Testis (tissue), 3 donors: Measurements from ENCODE around the gene PAK6. TPM values are rescaled to one million over a fixed set of nuclear protein-coding genes. Genes with fewer than 3 reads are reported as not detected.
A peak's percentile ranks its signal among the peaks of the same experiment; 100 is the strongest.

ENCODE experiments used
- DNase-seq: peaks from one replicate; pipeline ENCODE4 v3.0.0-alpha.2; 2019
- H3K27ac ChIP-seq, 2 donors: fragments of 200-600 bp; sonication (generic); one replicate each; pipeline ENCODE4 v1.5.1; 2019
- H3K27me3 ChIP-seq: fragments of 200-600 bp; sonication (generic); one replicate; pipeline ENCODE4 v1.5.1; 2019
- H3K36me3 ChIP-seq: fragments of 200-600 bp; sonication (generic); one replicate; pipeline ENCODE4 v1.5.1; 2017; ENCODE audit warnings: low read depth; ENCODE audit errors: missing control alignments
- H3K4me1 ChIP-seq: fragments of 200-600 bp; sonication (generic); one replicate; pipeline ENCODE4 v1.5.1; 2019
- H3K4me3 ChIP-seq, 2 donors: fragments of 200-600 bp; sonication (generic); one replicate each; pipeline ENCODE4 v1.5.1; 2017 to 2019
- H3K9me3 ChIP-seq: fragments of 200-600 bp; sonication (generic); one replicate; pipeline ENCODE4 v1.5.1; 2017
- POLR2A ChIP-seq: fragments of 450-650 bp; IDR thresholded peaks from one replicate; pipeline ENCODE4 v1.6.1; 2017; ENCODE audit warnings: antibody characterized with exemption, mild to moderate bottlenecking, moderate library complexity
- WGBS, 2 donors: methylation state at CpG; one replicate each; pipeline ENCODE4 v1.1.5; 2018; 5-methylcytosine and 5-hydroxymethylcytosine counted together
- intact Hi-C: fragments of 100-400 bp; cut with DNase I; formaldehyde crosslinking; loops from one replicate; pipeline ENCODE4 v1.15.1; 2023; ENCODE audit warnings: low total_unique reads
- polyA plus RNA-seq: library from polyadenylated mRNA; stranded (reverse); fragments of 350-450 nt; fragmentation: Illumina TruSeq; extraction: RNeasy Lipid Tissue Mini Kit (QIAGEN cat#74804); gene quantifications from one replicate; pipeline ENCODE4 v1.2.3, GENCODE V29; 2014; ENCODE audit warnings: low read depth, low replicate concordance; ENCODE audit not compliant: insufficient read depth
- total RNA-seq, 2 donors: library from RNA; depleted of rRNA; stranded (reverse); fragments of >200 nt; gene quantifications; one replicate each; pipeline ENCODE4 v1.2.3, GENCODE V29; 2016
- TF ChIP-seq, protein P1 (sequence below), 3 experiments: fragments of 450-650 bp in 2 of 3; fragments of 200-600 bp in 1 of 3; sonication (generic) in 1 of 3; IDR thresholded peaks; one replicate each; pipeline ENCODE4 v1.5.1; 2016 to 2019; ENCODE audit warnings: antibody characterized with exemption in 3 of 3, mild to moderate bottlenecking in 2 of 3, moderate library complexity in 1 of 3

The PAK6 gene
- total and polyA plus RNA-seq, 3 donors from 2014 or later: 47.4 to 245 (median 140) TPM

DNA sequence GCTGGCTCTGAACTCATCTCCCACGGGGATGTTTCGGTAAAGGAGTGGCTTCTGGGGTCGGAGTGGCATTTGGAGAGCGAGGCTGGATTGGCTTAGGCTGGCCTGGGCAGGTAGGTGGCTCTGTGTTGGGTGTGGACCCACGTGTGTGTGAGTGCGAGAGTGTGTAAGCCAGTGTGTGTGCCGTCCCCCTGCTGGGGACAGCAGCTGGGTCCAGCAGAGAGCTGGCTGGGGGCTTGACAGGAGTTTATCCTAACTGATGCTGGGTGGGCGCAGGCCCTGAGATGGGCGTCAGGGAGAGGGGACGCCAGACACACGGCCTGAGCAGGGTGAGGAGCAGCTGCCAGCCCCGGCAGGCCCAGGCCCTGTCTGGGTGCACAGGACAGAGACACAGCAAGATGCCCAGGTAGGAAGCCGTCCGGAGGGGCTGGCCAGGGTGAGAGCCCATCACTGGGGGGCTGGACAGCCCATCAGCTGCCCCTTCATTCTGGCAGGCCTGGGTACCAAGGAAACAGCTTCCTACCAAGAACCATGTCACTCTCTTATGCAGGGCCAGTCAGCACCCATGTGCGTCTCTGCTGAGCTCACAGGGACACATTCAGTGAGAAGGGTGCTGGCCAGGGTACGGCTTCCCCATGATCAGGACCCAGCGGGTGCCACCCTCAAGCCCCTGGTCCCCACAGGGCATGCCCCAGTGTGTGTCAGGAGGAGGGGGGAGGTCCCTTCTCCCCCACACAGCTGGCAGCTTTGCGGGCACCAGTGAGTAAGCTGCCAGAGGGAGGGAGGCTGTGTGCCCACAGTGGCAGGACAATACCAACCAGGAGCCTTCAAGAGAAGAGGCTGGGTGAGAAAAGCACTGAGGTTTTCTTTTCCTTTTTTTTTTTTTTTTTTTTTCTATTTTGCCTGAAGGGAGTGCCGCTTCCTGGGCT, 1.1 kb downstream of the PAK6 start:
- Histone ChIP-seq H3K4me3 (peak overlapping the region in 1 of 2 donors; percentile 38), H3K27ac (peak overlapping the region; percentile 36 to 50), H3K27me3 (no peaks in the 10 kb centered on the region), H3K9me3 (no peaks in the 10 kb centered on the region), H3K4me1 (peaks cover 23% of the 10 kb centered on the region), H3K36me3 (no peaks in the 10 kb centered on the region)
- DNase-seq: no peak
- TF ChIP-seq, protein P1, sequence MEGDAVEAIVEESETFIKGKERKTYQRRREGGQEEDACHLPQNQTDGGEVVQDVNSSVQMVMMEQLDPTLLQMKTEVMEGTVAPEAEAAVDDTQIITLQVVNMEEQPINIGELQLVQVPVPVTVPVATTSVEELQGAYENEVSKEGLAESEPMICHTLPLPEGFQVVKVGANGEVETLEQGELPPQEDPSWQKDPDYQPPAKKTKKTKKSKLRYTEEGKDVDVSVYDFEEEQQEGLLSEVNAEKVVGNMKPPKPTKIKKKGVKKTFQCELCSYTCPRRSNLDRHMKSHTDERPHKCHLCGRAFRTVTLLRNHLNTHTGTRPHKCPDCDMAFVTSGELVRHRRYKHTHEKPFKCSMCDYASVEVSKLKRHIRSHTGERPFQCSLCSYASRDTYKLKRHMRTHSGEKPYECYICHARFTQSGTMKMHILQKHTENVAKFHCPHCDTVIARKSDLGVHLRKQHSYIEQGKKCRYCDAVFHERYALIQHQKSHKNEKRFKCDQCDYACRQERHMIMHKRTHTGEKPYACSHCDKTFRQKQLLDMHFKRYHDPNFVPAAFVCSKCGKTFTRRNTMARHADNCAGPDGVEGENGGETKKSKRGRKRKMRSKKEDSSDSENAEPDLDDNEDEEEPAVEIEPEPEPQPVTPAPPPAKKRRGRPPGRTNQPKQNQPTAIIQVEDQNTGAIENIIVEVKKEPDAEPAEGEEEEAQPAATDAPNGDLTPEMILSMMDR (IDR thresholded peaks at IDR 0.05): no peak
- TF ChIP-seq POLR2A: no peak
- WGBS, 2 donors: 67 to 72% methylated on average over 7 to 15 of the region's 19 CpGs
- intact Hi-C loops: no loop called here

DNA sequence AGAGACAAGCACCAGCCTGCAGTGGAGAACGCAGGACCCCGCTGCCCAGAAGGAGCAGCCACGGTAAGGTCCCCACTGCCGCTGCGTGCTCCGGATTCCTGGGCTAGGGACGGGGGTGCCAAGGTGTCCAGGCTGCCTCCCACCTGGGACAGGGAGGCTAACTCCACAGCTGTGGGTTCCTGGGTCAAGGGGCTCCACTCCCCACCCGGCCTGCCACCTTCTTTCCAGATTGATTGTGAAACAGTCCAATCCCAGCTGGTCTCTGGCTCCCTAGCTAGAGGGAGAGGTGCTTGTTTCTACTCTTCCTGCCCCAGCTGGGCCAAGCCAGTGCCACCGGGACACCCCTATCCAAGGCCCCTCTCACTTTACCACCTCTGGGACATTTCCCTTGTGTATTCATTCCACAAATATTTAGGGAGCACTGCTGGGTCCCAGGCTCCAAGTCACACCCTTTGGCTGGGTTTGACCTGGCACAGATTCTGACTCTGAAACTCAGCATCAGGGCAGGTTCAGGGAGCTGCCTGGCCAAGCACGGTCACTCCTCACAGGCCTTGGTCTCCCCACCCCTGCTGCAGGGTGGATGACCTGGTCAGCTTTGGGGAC, 1.9 kb downstream of the PAK6 start:
- DNase-seq: no peak
- Histone ChIP-seq H3K9me3 (no peaks in the 10 kb centered on the region), H3K4me3 (no peak overlapping the region), H3K36me3 (no peaks in the 10 kb centered on the region), H3K27ac (no peak overlapping the region), H3K27me3 (no peaks in the 10 kb centered on the region), H3K4me1 (peaks cover 18% of the 10 kb centered on the region)
- intact Hi-C loops: no loop called here
- 78 to 94% methylated on average over 3 to 10 of the region's 10 CpGs for WGBS, 2 donors
- TF ChIP-seq POLR2A: no peak
- TF ChIP-seq, protein P1 (IDR thresholded peaks at IDR 0.05): no peak

DNA sequence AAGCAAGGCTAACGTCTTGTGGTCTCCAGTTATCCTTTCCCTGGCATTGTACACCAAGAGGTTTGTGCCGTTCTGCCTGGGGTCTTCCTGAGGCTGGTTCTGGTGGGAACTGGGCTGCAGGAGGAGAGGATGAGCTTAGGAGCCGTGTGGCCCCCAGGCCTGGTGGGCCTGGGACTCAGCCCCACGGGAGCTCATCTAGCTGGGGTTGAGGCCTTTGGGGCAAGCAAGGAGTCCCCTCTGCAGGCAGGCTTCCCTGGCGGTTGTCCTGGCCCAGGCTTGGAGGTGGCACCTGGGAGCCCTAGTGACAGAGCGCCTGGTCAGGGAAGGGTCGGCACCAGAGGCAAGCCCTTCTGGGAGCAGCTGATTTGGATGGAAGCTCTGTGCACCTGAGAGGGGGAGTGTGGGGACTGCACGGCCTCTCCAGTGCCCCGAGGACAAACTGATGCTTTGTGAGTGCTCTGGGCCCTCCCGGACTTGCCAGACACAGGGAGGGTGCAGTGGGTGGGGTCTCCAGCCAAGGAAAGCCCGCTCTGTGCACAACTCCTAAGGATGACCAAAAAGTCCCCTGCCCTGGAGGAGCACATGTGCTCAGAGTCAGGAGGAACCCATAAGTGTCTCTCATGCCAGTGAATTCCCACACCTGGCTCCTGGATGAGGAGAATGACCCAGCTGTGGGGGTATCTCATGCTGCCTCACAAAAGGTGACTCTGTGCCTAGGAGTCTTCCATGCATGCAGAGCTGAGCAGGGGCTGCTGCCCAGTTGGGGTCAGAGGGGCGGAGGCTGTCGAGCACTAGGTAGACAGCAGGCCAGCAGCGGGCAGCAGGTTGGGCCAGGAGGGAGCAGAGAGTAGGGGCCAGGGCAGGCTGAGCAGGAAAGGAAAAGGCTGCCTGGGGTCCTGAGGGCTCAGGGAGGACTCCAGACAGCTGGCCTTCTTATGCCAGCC, 2.7 kb downstream of the PAK6 start:
- intact Hi-C loops: no loop called here
- H3K4me3 ChIP-seq: no peak overlapping the region
- peaks cover 17% of the 10 kb centered on the region for H3K4me1 ChIP-seq
- WGBS, 2 donors: 82 to 87% methylated on average over 3 to 14 of the region's 14 CpGs
- H3K36me3 ChIP-seq: no peaks in the 10 kb centered on the region
- no peak for DNase-seq
- TF ChIP-seq, protein P1 (IDR thresholded peaks at IDR 0.05): no peak
- TF ChIP-seq POLR2A: no peak
- H3K27me3 ChIP-seq: no peaks in the 10 kb centered on the region
- no peak overlapping the region for H3K27ac ChIP-seq
- no peaks in the 10 kb centered on the region for H3K9me3 ChIP-seq

DNA sequence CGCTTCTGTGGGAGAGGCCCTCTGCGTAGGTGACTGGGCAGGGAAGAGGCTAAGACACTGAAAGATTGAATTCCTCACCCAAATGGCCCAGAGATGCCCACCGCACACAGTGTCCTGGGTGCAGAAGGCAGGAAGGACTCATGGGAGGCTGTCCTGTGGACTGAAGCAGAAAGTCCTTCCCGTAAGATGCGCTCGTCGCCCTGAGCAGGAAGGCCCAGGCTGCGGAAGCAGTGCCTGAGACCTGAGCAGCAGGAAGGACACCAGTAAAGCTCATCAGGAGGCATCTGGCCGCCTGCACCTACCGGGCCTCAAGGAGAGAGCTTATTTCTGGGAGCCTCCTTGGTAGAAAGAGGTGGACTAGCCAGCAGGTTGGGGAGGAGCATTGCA, 3.3 kb downstream of the PAK6 start:
- no peak for DNase-seq
- TF ChIP-seq POLR2A: no peak
- TF ChIP-seq, protein P1 (IDR thresholded peaks at IDR 0.05): no peak
- Histone ChIP-seq H3K9me3 (no peaks in the 10 kb centered on the region), H3K4me1 (peaks cover 17% of the 10 kb centered on the region), H3K36me3 (no peaks in the 10 kb centered on the region), H3K27ac (no peak overlapping the region), H3K27me3 (no peaks in the 10 kb centered on the region), H3K4me3 (no peak overlapping the region)
- intact Hi-C loops: no loop called here
- WGBS, 2 donors: 94% methylated on average over 9 to 10 of the region's 10 CpGs
